Breast epithelium (tissue), 3 donors: Measurements from ENCODE around the gene RPS6KA4.

Experiments
- POLR2A ChIP-seq: fragments of 450-650 bp; IDR thresholded peaks from one replicate; pipeline ENCODE4 v1.6.1; 2016; ENCODE audit warnings: antibody characterized with exemption, mild to moderate bottlenecking, moderate library complexity
- TF ChIP-seq, protein P1 (sequence below), 3 donors: fragments of 450-650 bp; IDR thresholded peaks; one replicate each; pipeline ENCODE4 v1.5.1; 2016 to 2017; ENCODE audit warnings: antibody characterized with exemption in 3 of 3, mild to moderate bottlenecking in 3 of 3, moderate library complexity in 3 of 3

DNA sequence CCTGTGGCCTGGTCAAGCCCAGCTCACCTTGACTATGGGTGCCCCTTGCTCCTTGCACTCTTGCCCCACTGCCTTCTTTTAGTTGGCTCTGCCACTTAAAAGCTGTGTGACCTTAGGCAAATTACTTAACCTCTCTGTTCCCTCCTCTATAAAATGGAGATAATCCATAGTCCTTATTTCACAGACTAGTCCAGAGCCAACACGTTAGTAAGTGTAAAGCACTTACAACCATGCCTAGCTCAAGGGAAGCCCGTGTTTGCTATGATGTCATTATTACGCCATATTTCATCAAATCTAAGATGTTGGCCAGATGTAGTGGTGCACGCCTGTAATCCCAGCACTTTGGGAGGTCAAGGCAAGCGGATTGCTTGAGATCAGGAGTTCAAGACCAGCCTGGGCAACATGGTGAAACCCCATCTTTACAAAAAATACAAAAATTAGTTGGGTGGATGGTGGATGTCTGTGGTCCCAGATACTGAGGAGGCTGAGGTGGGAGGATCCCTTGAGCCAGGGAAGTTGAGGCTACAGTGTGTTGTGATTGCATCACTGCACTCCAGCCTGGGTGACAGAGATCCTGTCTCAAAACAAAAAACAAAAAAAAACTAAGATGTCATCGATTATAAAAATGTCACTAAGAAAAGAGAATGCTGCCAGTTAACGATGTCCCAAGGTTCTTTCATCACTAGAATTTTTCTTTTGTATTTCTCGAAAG is 21.3 kb upstream of the RPS6KA4 start:
- TF ChIP-seq POLR2A: no peak
- TF ChIP-seq, protein P1, sequence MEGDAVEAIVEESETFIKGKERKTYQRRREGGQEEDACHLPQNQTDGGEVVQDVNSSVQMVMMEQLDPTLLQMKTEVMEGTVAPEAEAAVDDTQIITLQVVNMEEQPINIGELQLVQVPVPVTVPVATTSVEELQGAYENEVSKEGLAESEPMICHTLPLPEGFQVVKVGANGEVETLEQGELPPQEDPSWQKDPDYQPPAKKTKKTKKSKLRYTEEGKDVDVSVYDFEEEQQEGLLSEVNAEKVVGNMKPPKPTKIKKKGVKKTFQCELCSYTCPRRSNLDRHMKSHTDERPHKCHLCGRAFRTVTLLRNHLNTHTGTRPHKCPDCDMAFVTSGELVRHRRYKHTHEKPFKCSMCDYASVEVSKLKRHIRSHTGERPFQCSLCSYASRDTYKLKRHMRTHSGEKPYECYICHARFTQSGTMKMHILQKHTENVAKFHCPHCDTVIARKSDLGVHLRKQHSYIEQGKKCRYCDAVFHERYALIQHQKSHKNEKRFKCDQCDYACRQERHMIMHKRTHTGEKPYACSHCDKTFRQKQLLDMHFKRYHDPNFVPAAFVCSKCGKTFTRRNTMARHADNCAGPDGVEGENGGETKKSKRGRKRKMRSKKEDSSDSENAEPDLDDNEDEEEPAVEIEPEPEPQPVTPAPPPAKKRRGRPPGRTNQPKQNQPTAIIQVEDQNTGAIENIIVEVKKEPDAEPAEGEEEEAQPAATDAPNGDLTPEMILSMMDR (IDR thresholded peaks at IDR 0.05): no peak
